ENCODE measurements around the gene NMBR. TPM values are rescaled to one million over a fixed set of nuclear protein-coding genes. Genes with fewer than 3 reads are reported as not detected.

The NMBR gene
- total and polyA plus RNA-seq, 2 of the 8 experiments (the other 6 are each of a cell fraction or from before 2014, with no cell fraction given), result 0.08 TPM; not detected in 1

DNA sequence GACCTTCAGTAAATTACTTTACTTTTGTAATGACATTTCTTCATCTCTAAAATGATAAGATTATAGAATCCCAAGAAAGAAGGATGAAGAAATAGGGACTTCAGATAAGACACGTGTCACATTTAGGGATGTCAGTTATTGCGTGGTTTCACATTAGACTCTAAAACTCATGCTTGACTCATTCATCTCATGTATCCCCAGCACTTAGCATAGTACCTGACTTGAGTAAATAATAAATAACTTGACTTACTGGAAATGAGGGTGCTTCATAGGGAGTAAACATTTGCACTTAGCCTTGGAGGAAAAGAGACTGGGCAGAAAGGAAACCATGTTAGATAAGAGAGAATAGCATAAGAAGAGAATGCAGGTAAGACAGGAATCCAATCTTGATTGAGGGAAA, 37.4 kb upstream of the NMBR start (continued):
- TF ChIP-seq, protein P1, sequence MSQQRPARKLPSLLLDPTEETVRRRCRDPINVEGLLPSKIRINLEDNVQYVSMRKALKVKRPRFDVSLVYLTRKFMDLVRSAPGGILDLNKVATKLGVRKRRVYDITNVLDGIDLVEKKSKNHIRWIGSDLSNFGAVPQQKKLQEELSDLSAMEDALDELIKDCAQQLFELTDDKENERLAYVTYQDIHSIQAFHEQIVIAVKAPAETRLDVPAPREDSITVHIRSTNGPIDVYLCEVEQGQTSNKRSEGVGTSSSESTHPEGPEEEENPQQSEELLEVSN (IDR thresholded peaks at IDR 0.05), result no peak
- TF ChIP-seq FOSL1 (IDR thresholded peaks at IDR 0.05; ENCODE audit: insufficient read depth, low read depth, low read length), result no peak
- TF ChIP-seq TAF7 (optimal IDR thresholded peaks at IDR 0.05; ENCODE audit: borderline replicate concordance, low read depth, low read length), result no peak

Data from H1 (cell line).